NB4 (cell line): ENCODE data around the gene INTS1.

Source experiments
- CTCF ChIP-seq: IDR thresholded peaks from one replicate; pipeline ENCODE4 v1.5.1; 2012; ENCODE audit warnings: low read depth, low read length
- MAX ChIP-seq: IDR thresholded peaks from 2 replicates; pipeline ENCODE4 v1.6.1; 2011; ENCODE audit warnings: low read depth, low read length
- POLR2A ChIP-seq: IDR thresholded peaks from 2 replicates; pipeline ENCODE4 v1.6.1; 2011; ENCODE audit warnings: mild to moderate bottlenecking; ENCODE audit not compliant: insufficient read length; ENCODE audit errors: extremely low read depth

GRCh38 chr7:1496531-1497292, 7.5 kb downstream of the INTS1 start:
- TF ChIP-seq CTCF (no peak), POLR2A (no peak), MAX (no peak)
